GM18505 (cell line): Measurements from ENCODE around the gene B4GALT1.

Source experiments
- ATAC-seq: cut with Tn5 transposase; IDR thresholded peaks from one replicate; pipeline ENCODE4 v1.9.1; 2021; ENCODE audit not compliant: unreplicated experiment
- POLR2A ChIP-seq: IDR thresholded peaks from 4 replicates; pipeline ENCODE4 v1.6.1; 2011; ENCODE audit warnings: borderline replicate concordance; ENCODE audit not compliant: insufficient read depth, insufficient read length; ENCODE audit errors: extremely low read depth

B4GALT1 gene

GRCh38 chr9:33167084-33167971 lies at the start of gene B4GALT1:
Gene B4GALT1, minus strand, starts transcription at chr9:33167336. Its CDS starts 167 bp downstream, at chr9:33167169.
- TF ChIP-seq POLR2A: peak; percentile 78
- peak; percentile 65 for ATAC-seq

DNA sequence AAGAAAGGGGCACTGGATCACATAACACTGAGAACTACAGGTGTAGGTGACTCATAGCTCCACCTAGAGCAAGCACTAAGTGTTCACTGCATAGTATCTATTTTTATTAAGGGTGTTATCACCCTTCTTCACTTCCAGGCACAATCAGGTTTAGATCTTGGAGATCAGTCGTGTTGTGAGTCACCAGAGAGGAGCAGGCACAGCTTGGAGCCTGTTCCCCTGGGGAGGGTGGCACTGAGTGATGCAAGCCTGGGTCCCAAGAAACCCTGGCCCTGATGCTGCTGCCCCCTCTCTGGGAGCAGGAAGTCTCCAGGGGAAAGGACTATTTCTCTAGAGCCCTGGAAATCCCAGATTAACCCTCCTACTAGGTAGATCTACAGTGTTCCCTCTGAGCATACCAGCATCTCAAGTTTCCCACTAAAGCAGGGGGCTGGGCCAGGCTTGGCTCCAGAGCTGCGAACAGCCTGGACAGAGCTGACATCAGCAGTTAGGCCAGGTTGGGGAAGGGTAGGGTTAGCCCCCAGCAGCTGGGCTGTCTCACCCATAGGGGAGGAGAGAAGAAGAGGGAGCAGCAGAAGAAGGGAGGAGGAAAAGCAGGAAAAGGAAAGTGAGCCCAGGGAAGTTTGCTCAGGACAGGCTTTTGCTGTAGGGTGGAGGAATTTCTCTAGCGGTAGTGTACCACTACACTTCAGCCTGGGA lies 44.7 kb upstream of the B4GALT1 start:
- no peak for TF ChIP-seq POLR2A
- no peak for ATAC-seq

DNA sequence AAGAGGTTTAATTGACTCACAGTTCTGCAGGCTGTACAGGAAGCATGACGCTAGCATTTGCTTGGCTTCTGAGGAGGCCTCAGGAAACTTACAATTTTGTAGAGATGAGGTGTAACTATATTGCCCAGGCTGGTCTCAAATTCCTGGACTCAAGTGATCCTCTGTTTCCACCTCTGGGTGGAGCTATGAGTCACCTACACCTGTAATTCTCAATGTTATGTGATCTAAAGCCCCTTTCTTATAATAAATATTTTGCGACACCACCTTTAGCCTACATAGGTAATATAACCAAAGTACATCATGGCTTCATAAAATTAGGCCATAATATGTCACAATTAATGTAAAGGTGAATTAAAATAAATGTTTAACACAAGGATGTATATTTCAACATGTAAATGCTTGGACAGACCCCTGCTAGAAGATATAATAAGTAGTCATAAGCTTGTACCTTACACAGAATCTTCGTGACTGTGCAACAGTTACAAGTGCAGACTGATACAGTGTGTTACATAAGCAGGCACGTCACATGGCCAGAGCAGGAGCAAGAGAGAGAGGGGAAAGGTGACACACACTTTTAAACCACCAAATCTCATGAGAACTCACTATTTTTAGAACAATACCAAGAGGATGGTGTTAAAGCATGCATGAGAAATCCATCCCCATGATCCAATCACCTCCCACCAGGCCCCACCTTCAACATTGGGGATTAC lies 43.0 kb upstream of the B4GALT1 start:
- TF ChIP-seq POLR2A: no peak
- ATAC-seq: no peak

- TF ChIP-seq POLR2A: no peak
- no peak for ATAC-seq
Measured at GRCh38 chr9:33209394-33209793, 42.3 kb upstream of the B4GALT1 start.

- peak; percentile 98 for ATAC-seq
- no peak for TF ChIP-seq POLR2A
Measured at GRCh38 chr9:33202552-33203201, 35.5 kb upstream of the B4GALT1 start.

- ATAC-seq: peak; percentile 32
- TF ChIP-seq POLR2A: no peak
Measured at GRCh38 chr9:33202018-33202417, 34.9 kb upstream of the B4GALT1 start.

- no peak for TF ChIP-seq POLR2A
- ATAC-seq: no peak
Measured at GRCh38 chr9:33198165-33198564, 31.0 kb upstream of the B4GALT1 start.

DNA sequence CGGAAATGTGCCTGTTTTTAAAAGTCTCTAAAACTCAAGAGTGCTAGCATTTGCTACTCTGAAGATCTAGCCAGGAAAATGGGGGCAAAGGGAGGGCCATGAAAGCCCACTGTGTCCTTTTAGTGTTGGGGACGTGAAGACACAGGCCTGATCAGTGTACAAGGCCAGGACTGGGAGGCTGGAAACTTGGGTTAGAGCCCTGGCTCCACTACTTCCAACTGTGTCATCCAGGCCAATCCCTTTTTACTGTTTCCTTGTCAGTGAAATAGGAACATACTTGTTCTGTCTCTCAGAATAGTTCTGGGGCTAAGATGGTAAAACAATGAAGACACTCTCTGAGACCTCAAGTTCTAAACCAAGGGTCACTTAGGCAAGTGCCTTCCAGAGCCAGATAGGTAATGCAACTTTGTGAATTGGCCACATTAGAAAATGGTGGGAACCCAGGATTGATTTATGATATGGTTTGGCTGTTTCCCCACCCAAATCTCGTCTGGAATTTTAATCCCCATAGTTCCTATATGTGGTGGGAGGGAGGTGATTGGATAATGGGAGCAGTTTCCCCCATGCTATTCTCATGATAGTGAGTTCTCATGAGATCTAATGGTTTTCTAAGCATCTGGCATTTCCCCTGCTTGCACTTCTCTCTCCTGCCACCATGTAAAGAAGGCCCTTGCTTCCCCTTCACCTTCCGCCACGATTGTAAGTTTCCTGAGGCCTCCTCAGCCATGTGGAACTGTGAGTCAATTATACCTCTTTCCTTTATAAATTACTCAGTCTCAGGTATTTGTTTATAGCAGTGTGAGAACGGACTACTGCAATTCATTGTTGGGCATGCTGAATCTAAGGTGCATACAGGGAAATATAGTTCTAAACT lies 30.4 kb upstream of the B4GALT1 start:
- ATAC-seq: no peak
- TF ChIP-seq POLR2A: no peak

DNA sequence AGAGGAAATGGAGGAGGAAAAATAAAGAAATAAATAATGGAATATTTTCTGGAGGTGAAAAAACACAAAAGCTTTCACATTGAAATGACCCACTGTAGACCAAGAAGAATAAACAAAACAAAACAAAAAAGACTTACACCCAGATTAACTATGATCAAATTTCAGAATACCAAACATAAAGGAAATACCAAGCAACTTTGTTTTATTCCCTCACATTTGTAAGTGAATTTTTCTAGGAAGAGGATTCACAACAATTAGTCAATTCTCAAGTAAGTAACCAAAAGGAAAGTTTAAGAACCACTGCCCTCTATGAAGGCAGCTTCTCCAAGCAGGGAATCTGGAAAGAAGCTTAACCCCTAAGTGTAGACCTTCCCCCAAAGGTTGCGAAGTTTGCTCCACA lies 29.6 kb upstream of the B4GALT1 start:
- no peak for ATAC-seq

DNA sequence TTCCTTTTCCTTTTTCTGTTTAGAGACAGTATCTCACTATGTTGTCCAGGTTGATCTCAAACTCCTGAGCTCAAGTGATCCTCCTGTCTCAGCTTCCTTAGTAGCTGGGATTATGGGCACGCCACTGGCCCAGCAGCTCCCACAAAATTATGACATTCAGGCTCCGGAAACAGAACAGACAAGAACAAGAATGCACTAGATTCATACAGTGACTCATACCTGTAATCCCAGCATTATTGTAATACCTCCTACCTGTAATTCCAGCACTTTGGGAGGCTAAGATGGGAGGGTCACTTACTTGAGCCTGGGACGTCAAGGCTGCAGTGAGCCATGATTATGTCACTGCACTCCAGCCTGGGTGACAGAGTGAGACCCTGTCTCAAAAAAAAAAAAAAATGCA lies 26.7 kb upstream of the B4GALT1 start:
- no peak for ATAC-seq
- TF ChIP-seq POLR2A: no peak

More for the DNA sequence above, 29.6 kb upstream of the B4GALT1 start:
- TF ChIP-seq POLR2A: no peak

DNA sequence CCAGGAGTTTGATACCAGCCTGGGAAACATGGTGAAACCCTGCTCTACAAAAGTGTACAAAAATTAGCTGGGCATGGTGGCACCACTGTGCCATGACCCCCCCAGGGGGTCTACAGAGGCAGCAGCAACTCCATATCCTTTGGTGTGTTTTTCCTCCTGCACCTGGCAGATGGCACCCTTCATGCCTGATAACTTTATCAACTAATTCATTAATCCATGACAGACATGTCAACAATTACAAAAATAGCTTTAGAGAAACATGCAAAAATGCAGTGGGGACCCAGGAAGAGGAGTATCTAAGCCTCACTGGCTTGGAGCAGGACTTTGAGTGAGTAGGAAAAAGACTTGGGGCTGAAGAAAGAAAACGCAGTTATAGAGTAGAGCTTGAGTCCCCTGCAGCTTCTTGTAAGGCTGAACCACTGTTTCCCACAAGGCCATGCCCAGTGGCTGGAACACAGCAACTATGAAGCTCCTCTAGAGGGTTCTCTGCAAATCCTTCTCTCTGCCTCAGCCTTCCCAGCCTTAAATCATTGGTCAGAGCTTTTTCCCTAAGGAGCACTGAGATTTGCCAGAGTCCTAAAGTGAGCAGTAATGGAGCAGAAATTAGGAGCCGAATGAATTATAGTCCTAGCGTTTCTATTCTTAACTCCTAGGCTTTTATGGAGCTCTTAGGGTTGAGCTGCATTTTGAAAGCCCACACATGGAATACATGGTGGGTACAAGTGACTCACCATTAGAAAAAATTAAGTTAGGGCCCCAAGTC lies 25.5 kb upstream of the B4GALT1 start:
- ATAC-seq: no peak
- TF ChIP-seq POLR2A: no peak
